Smooth muscle cell (in vitro differentiated cells): ENCODE data around the gene TUSC2. TPM values are rescaled to one million over a fixed set of nuclear protein-coding genes. Genes with fewer than 3 reads are reported as not detected.

Experiments
- DNase-seq: peaks from one replicate; lab custom pipeline; 2025; ENCODE audit not compliant: unreplicated experiment; lab: John Stamatoyannopoulos, UW
- H2AFZ ChIP-seq: fragments of 200-600 bp; sonication (generic); 2 replicates; pipeline ENCODE4 v1.6.0; 2016; ENCODE audit warnings: antibody characterized with exemption, low read depth, mild to moderate bottlenecking
- H3F3A ChIP-seq: fragments of 200-600 bp; sonication (generic); 2 replicates; pipeline ENCODE4 v1.6.0; 2017; ENCODE audit warnings: antibody characterized with exemption, low read depth
- H3K27ac ChIP-seq: fragments of 200-600 bp; sonication (generic); 2 replicates; pipeline ENCODE4 v1.5.1; 2016; ENCODE audit warnings: low read depth, mild to moderate bottlenecking
- H3K27me3 ChIP-seq: fragments of 200-600 bp; sonication (generic); 2 replicates; pipeline ENCODE4 v1.6.1; 2016; ENCODE audit warnings: low read depth, mild to moderate bottlenecking
- H3K36me3 ChIP-seq: fragments of 200-600 bp; sonication (generic); 2 replicates; pipeline ENCODE4 v1.5.1; 2016; ENCODE audit warnings: low read depth
- H3K4me1 ChIP-seq: fragments of 200-600 bp; sonication (generic); 2 replicates; pipeline ENCODE4 v1.5.1; 2016; ENCODE audit warnings: low read depth
- H3K4me2 ChIP-seq: fragments of 200-600 bp; sonication (generic); 2 replicates; pipeline ENCODE4 v1.6.0; 2016; ENCODE audit warnings: mild to moderate bottlenecking
- H3K4me3 ChIP-seq: fragments of 200-600 bp; sonication (generic); 2 replicates; pipeline ENCODE4 v1.5.1; 2016; ENCODE audit warnings: mild to moderate bottlenecking
- H3K79me2 ChIP-seq: fragments of 200-600 bp; sonication (generic); 2 replicates; pipeline ENCODE4 v1.6.0; 2016; ENCODE audit warnings: low read depth, mild to moderate bottlenecking
- H3K9ac ChIP-seq: fragments of 200-600 bp; sonication (generic); 2 replicates; pipeline ENCODE4 v1.6.0; 2016; ENCODE audit warnings: low read depth
- H3K9me3 ChIP-seq: fragments of 200-600 bp; sonication (generic); replicated peaks from 2 replicates; pipeline ENCODE4 v1.5.1; 2016; ENCODE audit warnings: low read depth
- H4K20me1 ChIP-seq: fragments of 200-600 bp; sonication (generic); 2 replicates; pipeline ENCODE4 v1.6.0; 2016; ENCODE audit warnings: low read depth
- CTCF ChIP-seq: fragments of 200-600 bp; sonication (generic); IDR thresholded peaks from 2 replicates; pipeline ENCODE4 v1.5.1; 2017; ENCODE audit warnings: borderline replicate concordance, mild to moderate bottlenecking, antibody characterized with exemption; ENCODE audit not compliant: insufficient read depth, poor library complexity, severe bottlenecking
- WGBS: methylation state at CpG from one replicate; pipeline ENCODE4 v1.1.7; 2016; ENCODE audit warnings: low lambda C conversion rate; 5-methylcytosine and 5-hydroxymethylcytosine counted together
- polyA plus RNA-seq: library from polyadenylated mRNA; unstranded; fragments of >200 nt; fragmentation: Nextera tagmentation; extraction: Ambion mirVana; gene quantifications from 2 replicates; pipeline ENCODE4 v1.2.1, GENCODE V29; 2016
- total RNA-seq: library from RNA; depleted of rRNA; stranded (reverse); fragments of >200 nt; gene quantifications from 2 replicates; pipeline ENCODE4 v1.2.3, GENCODE V29; 2014

The TUSC2 gene
- total and polyA plus RNA-seq, 2 experiments from 2014 or later, result 25.1 to 53.4 TPM

DNA sequence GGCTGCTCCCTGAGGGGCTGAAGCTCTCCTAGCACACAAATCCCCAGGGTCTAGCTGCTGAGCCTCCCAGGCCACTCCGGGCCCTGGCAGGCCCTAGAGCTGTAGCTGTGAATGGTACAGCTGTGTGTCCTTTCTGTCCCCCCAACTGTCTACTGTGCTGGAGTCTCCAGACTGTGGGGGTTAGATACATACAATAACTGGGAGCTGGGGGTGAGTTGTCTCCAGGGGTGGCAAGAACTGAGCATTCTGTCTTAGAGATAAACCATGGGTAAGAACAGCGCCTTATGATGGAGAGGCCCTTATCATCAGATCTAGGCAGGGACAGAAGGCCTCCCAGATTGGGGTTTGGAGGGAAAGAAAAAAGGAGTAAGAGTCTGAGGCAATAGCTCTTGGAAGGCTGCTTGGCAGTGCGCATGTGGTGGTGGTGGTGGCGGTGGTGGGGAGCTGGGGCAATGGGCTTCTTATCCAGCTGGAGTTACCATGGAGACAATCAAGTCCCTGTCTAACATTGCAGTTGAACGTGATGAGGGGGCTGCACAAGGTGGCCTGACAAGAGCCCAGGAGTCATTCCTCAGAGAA is 26.3 kb upstream of the TUSC2 start:
- H3K79me2 ChIP-seq, result peaks cover 57% of the 10 kb centered on the region
- no peak for TF ChIP-seq CTCF
- no peaks in the 10 kb centered on the region for H3K9me3 ChIP-seq
- H3F3A ChIP-seq, result no peaks in the 10 kb centered on the region
- H3K4me2 ChIP-seq, result no peak overlapping the region
- no peak overlapping the region for H3K27ac ChIP-seq
- no peak overlapping the region for H2AFZ ChIP-seq
- no peaks in the 10 kb centered on the region for H3K36me3 ChIP-seq
- 95% methylated on average over 5 of the region's 5 CpGs for WGBS
- H3K4me1 ChIP-seq, result peaks cover 38% of the 10 kb centered on the region
- H3K9ac ChIP-seq, result no peak overlapping the region
- no peak overlapping the region for H3K4me3 ChIP-seq
- peaks cover 41% of the 10 kb centered on the region for H4K20me1 ChIP-seq
- DNase-seq, result no peak
- no peaks in the 10 kb centered on the region for H3K27me3 ChIP-seq

DNA sequence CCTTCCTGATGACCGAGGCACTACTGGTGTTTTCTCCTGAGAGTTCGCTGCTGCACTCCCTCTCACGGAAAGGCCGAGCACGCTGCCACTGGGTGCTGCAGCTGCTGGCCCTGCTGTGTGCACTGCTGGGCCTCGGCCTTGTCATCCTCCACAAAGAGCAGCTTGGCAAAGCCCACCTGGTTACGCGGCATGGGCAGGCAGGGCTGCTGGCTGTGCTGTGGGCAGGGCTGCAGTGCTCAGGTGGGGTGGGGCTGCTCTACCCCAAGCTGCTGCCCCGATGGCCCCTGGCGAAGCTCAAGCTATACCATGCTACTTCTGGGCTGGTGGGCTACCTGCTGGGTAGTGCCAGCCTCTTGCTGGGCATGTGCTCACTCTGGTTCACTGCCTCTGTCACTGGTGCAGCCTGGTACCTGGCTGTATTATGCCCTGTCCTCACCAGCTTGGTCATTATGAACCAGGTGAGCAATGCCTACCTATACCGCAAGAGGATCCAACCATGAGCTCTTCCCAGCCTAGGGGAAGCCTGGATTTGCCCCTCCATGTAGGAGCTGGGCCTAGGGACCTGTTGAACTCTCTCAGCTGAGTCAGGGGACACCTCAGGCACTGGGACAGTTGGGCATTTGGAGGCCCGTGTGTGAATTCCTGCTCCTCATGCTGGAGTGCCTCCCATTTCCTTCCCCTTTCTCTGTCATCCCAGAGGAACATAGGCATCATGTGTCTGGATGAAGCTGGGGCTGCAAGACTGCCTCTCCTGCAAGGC is 25.4 kb upstream of the TUSC2 start:
- Histone ChIP-seq H3K27me3 (no peaks in the 10 kb centered on the region), H3K4me1 (peaks cover 36% of the 10 kb centered on the region), H4K20me1 (peaks cover 37% of the 10 kb centered on the region), H3K9me3 (no peaks in the 10 kb centered on the region), H3K9ac (no peak overlapping the region), H2AFZ (no peak overlapping the region), H3K27ac (no peak overlapping the region), H3K4me2 (no peak overlapping the region), H3K79me2 (peaks cover 53% of the 10 kb centered on the region), H3K36me3 (no peaks in the 10 kb centered on the region), H3F3A (no peaks in the 10 kb centered on the region), H3K4me3 (no peak overlapping the region)
- DNase-seq, result no peak
- 97% methylated on average over 12 of the region's 12 CpGs for WGBS
- TF ChIP-seq CTCF, result no peak

GRCh38 chr3:50352781-50353180 is 24.8 kb upstream of the TUSC2 start:
- no peak overlapping the region for H3K4me3 ChIP-seq
- H3F3A ChIP-seq, result no peaks in the 10 kb centered on the region
- H3K9me3 ChIP-seq, result no peaks in the 10 kb centered on the region
- H3K27me3 ChIP-seq, result no peaks in the 10 kb centered on the region
- no peak for DNase-seq
- WGBS, result 59% methylated on average over 2 of the region's 2 CpGs
- H3K4me2 ChIP-seq, result no peak overlapping the region
- peaks cover 47% of the 10 kb centered on the region for H3K79me2 ChIP-seq
- peaks cover 29% of the 10 kb centered on the region for H3K4me1 ChIP-seq
- TF ChIP-seq CTCF, result peak; percentile 3
- H2AFZ ChIP-seq, result no peak overlapping the region
- H3K27ac ChIP-seq, result no peak overlapping the region
- no peak overlapping the region for H3K9ac ChIP-seq
- peaks cover 30% of the 10 kb centered on the region for H4K20me1 ChIP-seq
- H3K36me3 ChIP-seq, result no peaks in the 10 kb centered on the region
